Thyroid gland (tissue), 4 donors: ENCODE measurements around the gene ACYP2.
"Not testable (repeated sequence)": the region's sequence is repeated elsewhere in the genome, so short reads cannot be mapped to it uniquely, and the experiment has no call there.

Source experiments
- POLR2A ChIP-seq, 2 donors: fragments of 450-650 bp; IDR thresholded peaks; one replicate each; pipeline ENCODE4 v1.6.1; 2017; ENCODE audit warnings: antibody characterized with exemption in 2 of 2, mild to moderate bottlenecking in 2 of 2, moderate library complexity in 1 of 2
- TF ChIP-seq, protein P1 (sequence below), 6 experiments: fragments of 200-600 bp in 3 of 6; fragments of 450-650 bp in 3 of 6; sonication (generic) in 3 of 6; IDR thresholded peaks; one replicate each; pipeline ENCODE4 v1.5.1; 2016 to 2019; ENCODE audit warnings: antibody characterized with exemption in 6 of 6, mild to moderate bottlenecking in 2 of 6, inconsistent platforms in 1 of 6, moderate library complexity in 1 of 6

DNA sequence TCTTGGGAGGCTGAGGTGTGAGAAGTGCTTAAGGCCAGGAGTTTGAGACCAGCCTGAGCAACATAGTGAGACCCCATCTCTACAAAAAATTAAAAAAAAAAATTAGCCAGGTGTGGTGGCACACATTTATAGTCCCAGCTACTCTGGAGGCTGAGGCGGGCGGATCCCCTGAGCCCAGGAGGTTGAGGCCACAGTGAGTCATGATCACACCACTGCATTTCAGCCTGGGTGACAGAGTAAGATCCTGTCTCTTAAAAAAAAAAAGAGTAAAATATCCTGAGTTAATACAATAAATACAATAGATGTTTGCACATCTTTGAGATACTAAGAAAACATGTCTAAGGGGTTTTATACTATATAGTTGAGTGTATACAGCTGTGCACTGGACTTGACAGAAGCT, 179.2 kb downstream of the ACYP2 start:
- TF ChIP-seq, protein P1, sequence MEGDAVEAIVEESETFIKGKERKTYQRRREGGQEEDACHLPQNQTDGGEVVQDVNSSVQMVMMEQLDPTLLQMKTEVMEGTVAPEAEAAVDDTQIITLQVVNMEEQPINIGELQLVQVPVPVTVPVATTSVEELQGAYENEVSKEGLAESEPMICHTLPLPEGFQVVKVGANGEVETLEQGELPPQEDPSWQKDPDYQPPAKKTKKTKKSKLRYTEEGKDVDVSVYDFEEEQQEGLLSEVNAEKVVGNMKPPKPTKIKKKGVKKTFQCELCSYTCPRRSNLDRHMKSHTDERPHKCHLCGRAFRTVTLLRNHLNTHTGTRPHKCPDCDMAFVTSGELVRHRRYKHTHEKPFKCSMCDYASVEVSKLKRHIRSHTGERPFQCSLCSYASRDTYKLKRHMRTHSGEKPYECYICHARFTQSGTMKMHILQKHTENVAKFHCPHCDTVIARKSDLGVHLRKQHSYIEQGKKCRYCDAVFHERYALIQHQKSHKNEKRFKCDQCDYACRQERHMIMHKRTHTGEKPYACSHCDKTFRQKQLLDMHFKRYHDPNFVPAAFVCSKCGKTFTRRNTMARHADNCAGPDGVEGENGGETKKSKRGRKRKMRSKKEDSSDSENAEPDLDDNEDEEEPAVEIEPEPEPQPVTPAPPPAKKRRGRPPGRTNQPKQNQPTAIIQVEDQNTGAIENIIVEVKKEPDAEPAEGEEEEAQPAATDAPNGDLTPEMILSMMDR (IDR thresholded peaks at IDR 0.05), result not testable (repeated sequence)
- TF ChIP-seq POLR2A (IDR thresholded peaks at IDR 0.05), result not testable (repeated sequence)
